K562 (cell line): Measurements from ENCODE around the gene NPB. TPM values are rescaled to one million over a fixed set of nuclear protein-coding genes. Genes with fewer than 3 reads are reported as not detected.

Experiments used
- CBX2 ChIP-seq: fragments of 200-600 bp; sonication (generic); IDR thresholded peaks from one replicate; pipeline ENCODE4 v1.6.1; 2012; ENCODE audit warnings: mild to moderate bottlenecking, low read length, inconsistent platforms; ENCODE audit not compliant: insufficient read depth, poor library complexity, severe bottlenecking
- CBX3 ChIP-seq, 2 experiments: IDR thresholded peaks; 1 replicate in 1 of 2; 2 replicates in 1 of 2; pipeline ENCODE4 v1.6.1; 2012; ENCODE audit warnings: inconsistent platforms in 2 of 2, low read length in 2 of 2, borderline replicate concordance in 1 of 2, control low read depth in 1 of 2
- DACH1 ChIP-seq: fragments of 450-650 bp; IDR thresholded peaks from 2 replicates; pipeline ENCODE4 v1.6.1; 2018; ENCODE audit not compliant: partially characterized antibody
- HDAC2 ChIP-seq: fragments of 450-650 bp; IDR thresholded peaks from 2 replicates; pipeline ENCODE4 v1.6.1; 2016; ENCODE audit warnings: mild to moderate bottlenecking
- HIVEP1 ChIP-seq: fragments of 250-450 bp; sonication (Bioruptor Pico); IDR thresholded peaks from 2 replicates; pipeline ENCODE4 v1.4.0; 2020; ENCODE audit warnings: mild to moderate bottlenecking
- KLF13 ChIP-seq: fragments of 450-650 bp; IDR thresholded peaks from 2 replicates; pipeline ENCODE4 v1.6.1; 2016; ENCODE audit warnings: missing genetic modification characterization, low read depth, mild to moderate bottlenecking, missing compliant biosample characterization, moderate library complexity, borderline replicate concordance
- MYC ChIP-seq, 2 experiments: fragments of 250-450 bp in 1 of 2; sonication (Bioruptor Pico) in 1 of 2; IDR thresholded peaks; 2 replicates each; pipeline versions ENCODE4 v1.5.1 to v1.6.1; 2012 to 2021; ENCODE audit warnings: low read depth in 2 of 2, borderline replicate concordance in 1 of 2, improper control_type of control experiment in 1 of 2, low read length in 1 of 2, mild to moderate bottlenecking in 1 of 2, moderate library complexity in 1 of 2
- PCBP1 ChIP-seq: fragments of 200-400 bp; formaldehyde crosslinking; IDR thresholded peaks from 2 replicates; pipeline ENCODE4 v1.6.1; 2018; ENCODE audit warnings: mild to moderate bottlenecking, low read depth, low read length; ENCODE audit not compliant: poor library complexity, severe bottlenecking
- POLR2AphosphoS2 ChIP-seq: IDR thresholded peaks from 2 replicates; pipeline ENCODE4 v1.6.1; 2012; ENCODE audit warnings: low read length, improper control_type of control experiment
- SMARCE1 ChIP-seq: fragments of 450-650 bp; IDR thresholded peaks from 2 replicates; pipeline ENCODE4 v1.7.1; 2016; ENCODE audit warnings: mild to moderate bottlenecking
- TAF15 ChIP-seq: fragments of 200-400 bp; formaldehyde crosslinking; IDR thresholded peaks from 2 replicates; pipeline ENCODE4 v1.6.1; 2017; ENCODE audit warnings: mild to moderate bottlenecking, low read depth, low read length, moderate library complexity
- ZC3H8 ChIP-seq: fragments of 450-650 bp; IDR thresholded peaks from 2 replicates; pipeline ENCODE4 v1.6.1; 2017
- ZNF140 ChIP-seq: fragments of 250-450 bp; sonication (Bioruptor Pico); IDR thresholded peaks from 2 replicates; pipeline ENCODE4 v1.8.0; 2021; ENCODE audit warnings: moderate library complexity, mild to moderate bottlenecking, inconsistent platforms
- ZNF175 ChIP-seq: fragments of 200-800 bp; sonication (Bioruptor generic); IDR thresholded peaks from 2 replicates; pipeline ENCODE4 v1.6.1; 2016; ENCODE audit warnings: low read depth, mild to moderate bottlenecking, missing genetic modification characterization, missing compliant biosample characterization
- ZNF384 ChIP-seq: IDR thresholded peaks from 2 replicates; pipeline ENCODE4 v1.6.1; 2012; ENCODE audit warnings: low read depth, low read length, improper control_type of control experiment
- ZNF431 ChIP-seq: sonication (generic); formaldehyde crosslinking; IDR thresholded peaks from 2 replicates; pipeline ENCODE4 v1.8.0; 2022; ENCODE audit warnings: mild to moderate bottlenecking, missing genetic modification reagents
- ZNF57 ChIP-seq: fragments of 450-650 bp; formaldehyde crosslinking; IDR thresholded peaks from 2 replicates; pipeline ENCODE4 v1.4.0; 2020; ENCODE audit warnings: mild to moderate bottlenecking, moderate library complexity
- ZNF589 ChIP-seq: fragments of 200-800 bp; sonication (Bioruptor generic); IDR thresholded peaks from 2 replicates; pipeline ENCODE4 v1.6.1; 2016; ENCODE audit warnings: low read depth, missing genetic modification characterization, missing compliant biosample characterization
- polyA plus RNA-seq, 8 experiments: library from polyadenylated mRNA; depleted of rRNA in 4 of 8; stranded (reverse) in 5 of 8; unstranded in 3 of 8; fragments of >200 nt; fragmentation: Nextera tagmentation in 2 of 8; fragmentation: Illumina TruSeq in 1 of 8; extraction: Ambion mirVana in 2 of 8; extraction: Trizol in 1 of 8; gene quantifications; 2 replicates each; pipeline versions ENCODE4 v1.2.1 to v1.2.3, GENCODE V29; 2011 to 2014; ENCODE audit warnings: inconsistent platforms in 1 of 8, missing spikeins in 1 of 8
- total RNA-seq, 7 experiments: library from RNA; depleted of rRNA in 6 of 7; stranded (reverse); fragments of >200 nt in 6 of 7; fragmentation: Illumina TruSeq in 2 of 7; extraction: Trizol in 2 of 7; gene quantifications; 2 replicates each; pipeline versions ENCODE4 v1.2.1 to v1.2.3, GENCODE V29; 2011 to 2021; ENCODE audit warnings: low replicate concordance in 1 of 7
- TF ChIP-seq, protein P1 (sequence below), 2 experiments: fragments of 450-650 bp in 1 of 2; sonication (generic) in 1 of 2; formaldehyde crosslinking in 1 of 2; IDR thresholded peaks; 2 replicates each; pipeline versions ENCODE4 v1.7.1 to v1.9.0; 2016 to 2022; ENCODE audit warnings: inconsistent platforms in 1 of 2, mild to moderate bottlenecking in 1 of 2, missing genetic modification reagents in 1 of 2

The NPB gene
- total and polyA plus RNA-seq, 9 of the 15 experiments (the other 6 are each of a cell fraction or from before 2014, with no cell fraction given), result 0.03 to 0.61 (median 0.14) TPM; not detected in 2

DNA sequence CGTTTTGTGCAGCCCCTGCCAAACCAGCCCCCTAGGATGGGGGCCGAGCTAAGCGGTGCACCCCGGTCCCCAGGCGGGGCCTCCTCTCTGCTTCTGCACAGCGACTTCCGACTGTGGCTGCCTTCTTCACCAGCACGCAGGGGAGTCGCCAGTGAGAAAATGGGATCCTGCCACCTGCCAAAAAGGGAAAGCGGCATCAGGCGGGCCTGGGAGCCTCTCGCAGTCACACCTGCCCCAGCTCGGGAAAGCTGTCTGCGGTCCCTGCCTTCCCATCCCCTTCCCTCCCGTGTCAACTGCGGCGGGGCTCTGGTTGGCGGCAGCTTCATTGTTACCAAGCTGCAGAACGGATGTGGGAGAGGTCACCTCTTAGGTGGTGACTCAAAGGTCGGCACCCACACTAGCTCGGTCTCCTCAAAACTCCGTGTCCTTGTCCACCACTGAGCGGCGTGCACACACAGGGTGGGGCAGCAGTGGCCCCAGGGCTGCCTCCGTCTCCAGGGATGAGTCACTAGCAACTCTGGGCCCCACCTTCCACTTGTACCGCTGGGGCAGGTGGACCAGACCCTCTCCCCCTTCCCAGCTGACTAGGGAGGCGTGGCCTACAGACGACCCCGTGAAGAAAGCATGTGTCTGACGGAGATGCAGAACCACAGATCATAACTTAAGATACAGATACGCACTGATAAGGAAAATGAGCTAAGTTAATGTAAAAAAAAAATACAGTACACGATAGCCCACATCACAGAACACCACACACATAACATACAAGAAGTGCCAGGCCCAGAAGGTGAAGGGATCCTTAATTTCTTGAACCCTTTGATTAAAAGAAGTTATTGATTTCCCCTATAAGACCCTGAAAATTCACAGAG, 10.6 kb downstream of the NPB start (continued):
- TF ChIP-seq MYC (IDR thresholded peaks at IDR 0.05; ENCODE audit: low read depth, low read length) (no peak; the same call in none of the 2 replicates), MYC (CRISPR knock-in tag; IDR thresholded peaks at IDR 0.05; ENCODE audit: borderline replicate concordance, low read depth) (no peak), HIVEP1 (CRISPR knock-in tag) (no peak), ZNF431 (CRISPR knock-in tag) (0 out of 2 replicates have a peak, but pooled peaks have one; percentile 10), ZNF57 (CRISPR knock-in tag) (no peak), ZNF140 (CRISPR knock-in tag) (no peak), ZNF175 (CRISPR knock-in tag) (no peak), CBX3 (IDR thresholded peaks at IDR 0.05; ENCODE audit: borderline replicate concordance in 1 of 2, low read length in 2 of 2) (peak in 1 of 2 experiments; percentile 38; a peak in 1 of 3 replicates), HDAC2 (peak; percentile 57; the same call in 1 of the 2 replicates), SMARCE1 (peak; percentile 71), CBX2 (no peak), DACH1 (peak; percentile 41), ZC3H8 (no peak), ZNF384 (no peak), POLR2AphosphoS2 (no peak), ZNF589 (no peak), KLF13 (tag) (no peak), PCBP1 (no peak), TAF15 (no peak)
- TF ChIP-seq, protein P1, sequence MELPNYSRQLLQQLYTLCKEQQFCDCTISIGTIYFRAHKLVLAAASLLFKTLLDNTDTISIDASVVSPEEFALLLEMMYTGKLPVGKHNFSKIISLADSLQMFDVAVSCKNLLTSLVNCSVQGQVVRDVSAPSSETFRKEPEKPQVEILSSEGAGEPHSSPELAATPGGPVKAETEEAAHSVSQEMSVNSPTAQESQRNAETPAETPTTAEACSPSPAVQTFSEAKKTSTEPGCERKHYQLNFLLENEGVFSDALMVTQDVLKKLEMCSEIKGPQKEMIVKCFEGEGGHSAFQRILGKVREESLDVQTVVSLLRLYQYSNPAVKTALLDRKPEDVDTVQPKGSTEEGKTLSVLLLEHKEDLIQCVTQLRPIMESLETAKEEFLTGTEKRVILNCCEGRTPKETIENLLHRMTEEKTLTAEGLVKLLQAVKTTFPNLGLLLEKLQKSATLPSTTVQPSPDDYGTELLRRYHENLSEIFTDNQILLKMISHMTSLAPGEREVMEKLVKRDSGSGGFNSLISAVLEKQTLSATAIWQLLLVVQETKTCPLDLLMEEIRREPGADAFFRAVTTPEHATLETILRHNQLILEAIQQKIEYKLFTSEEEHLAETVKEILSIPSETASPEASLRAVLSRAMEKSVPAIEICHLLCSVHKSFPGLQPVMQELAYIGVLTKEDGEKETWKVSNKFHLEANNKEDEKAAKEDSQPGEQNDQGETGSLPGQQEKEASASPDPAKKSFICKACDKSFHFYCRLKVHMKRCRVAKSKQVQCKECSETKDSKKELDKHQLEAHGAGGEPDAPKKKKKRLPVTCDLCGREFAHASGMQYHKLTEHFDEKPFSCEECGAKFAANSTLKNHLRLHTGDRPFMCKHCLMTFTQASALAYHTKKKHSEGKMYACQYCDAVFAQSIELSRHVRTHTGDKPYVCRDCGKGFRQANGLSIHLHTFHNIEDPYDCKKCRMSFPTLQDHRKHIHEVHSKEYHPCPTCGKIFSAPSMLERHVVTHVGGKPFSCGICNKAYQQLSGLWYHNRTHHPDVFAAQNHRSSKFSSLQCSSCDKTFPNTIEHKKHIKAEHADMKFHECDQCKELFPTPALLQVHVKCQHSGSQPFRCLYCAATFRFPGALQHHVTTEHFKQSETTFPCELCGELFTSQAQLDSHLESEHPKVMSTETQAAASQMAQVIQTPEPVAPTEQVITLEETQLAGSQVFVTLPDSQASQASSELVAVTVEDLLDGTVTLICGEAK (IDR thresholded peaks at IDR 0.05), result no peak
- TF ChIP-seq, protein P1 (CRISPR knock-in tag; IDR thresholded peaks at IDR 0.05), result no peak
